Measurements from ENCODE around the gene KXD1.

DNA sequence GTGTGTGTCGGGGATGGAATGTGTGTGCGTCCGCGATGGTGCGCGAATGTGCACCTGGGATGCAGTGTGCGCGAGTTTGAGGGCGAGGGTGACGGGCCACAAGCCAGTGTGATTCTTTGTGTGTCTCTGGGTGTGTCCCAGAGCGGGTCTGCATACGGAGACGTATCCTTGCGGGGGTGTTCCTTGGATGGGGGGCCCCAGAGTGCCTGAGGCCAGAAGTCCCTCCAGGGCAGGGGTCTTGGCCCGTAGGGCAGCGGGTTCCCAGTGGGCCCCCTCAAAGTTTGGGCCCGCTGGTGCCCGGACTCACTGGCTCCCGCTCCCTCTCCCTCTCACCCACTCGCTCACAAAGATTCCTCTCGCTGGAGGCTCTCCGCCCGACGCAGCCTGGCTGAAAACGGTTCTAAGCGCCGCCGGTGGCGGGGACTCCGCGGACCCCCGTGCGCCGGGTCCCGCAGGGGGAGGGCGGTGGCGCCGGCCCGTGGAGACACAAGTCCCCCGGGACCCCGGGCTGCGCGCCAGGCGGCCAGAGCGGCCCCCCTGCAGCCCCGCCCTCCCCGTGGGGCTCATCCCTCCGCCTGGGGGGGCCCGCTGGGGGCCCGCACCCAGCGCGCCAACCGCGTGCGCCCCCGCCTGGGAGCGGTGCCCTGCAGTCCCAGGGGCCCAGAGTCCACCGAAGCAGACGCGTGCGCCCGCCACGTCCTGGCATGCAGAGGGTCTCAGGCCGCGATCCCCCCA lies 48.0 kb downstream of the KXD1 start:
- TF ChIP-seq RFX5 (IDR thresholded peaks at IDR 0.05) (no peak), KDM1A (IDR thresholded peaks at IDR 0.05; ENCODE audit: low read depth) (no peak), CBX2 (IDR thresholded peaks at IDR 0.05; ENCODE audit: borderline replicate concordance, low read depth) (no peak), RCOR1 (IDR thresholded peaks at IDR 0.05; ENCODE audit: low read depth, low read length) (no peak)
- TF ChIP-seq, protein P1, sequence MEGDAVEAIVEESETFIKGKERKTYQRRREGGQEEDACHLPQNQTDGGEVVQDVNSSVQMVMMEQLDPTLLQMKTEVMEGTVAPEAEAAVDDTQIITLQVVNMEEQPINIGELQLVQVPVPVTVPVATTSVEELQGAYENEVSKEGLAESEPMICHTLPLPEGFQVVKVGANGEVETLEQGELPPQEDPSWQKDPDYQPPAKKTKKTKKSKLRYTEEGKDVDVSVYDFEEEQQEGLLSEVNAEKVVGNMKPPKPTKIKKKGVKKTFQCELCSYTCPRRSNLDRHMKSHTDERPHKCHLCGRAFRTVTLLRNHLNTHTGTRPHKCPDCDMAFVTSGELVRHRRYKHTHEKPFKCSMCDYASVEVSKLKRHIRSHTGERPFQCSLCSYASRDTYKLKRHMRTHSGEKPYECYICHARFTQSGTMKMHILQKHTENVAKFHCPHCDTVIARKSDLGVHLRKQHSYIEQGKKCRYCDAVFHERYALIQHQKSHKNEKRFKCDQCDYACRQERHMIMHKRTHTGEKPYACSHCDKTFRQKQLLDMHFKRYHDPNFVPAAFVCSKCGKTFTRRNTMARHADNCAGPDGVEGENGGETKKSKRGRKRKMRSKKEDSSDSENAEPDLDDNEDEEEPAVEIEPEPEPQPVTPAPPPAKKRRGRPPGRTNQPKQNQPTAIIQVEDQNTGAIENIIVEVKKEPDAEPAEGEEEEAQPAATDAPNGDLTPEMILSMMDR (IDR thresholded peaks at IDR 0.05) = no peak
